GM13977 (cell line): ENCODE measurements around the gene MCUR1.
A peak's percentile ranks its signal among the peaks of the same experiment; 100 is the strongest.

ENCODE experiments used
- DNase-seq: peaks from one replicate; pipeline ENCODE4 v3.0.0; 2012; ENCODE audit warnings: low spot score
- in situ Hi-C: fragments of 300-500 bp; cut with MboI; formaldehyde crosslinking; loops from one replicate; pipeline ENCODE4 v1.12.0; 2022; ENCODE audit warnings: low sequenced_read_pairs, low pct_unique_long_range_greater_than_20kb, mixed read lengths, inconsistent platforms; ENCODE audit not compliant: unreplicated experiment
- TF ChIP-seq, protein P1 (sequence below): IDR thresholded peaks from 2 replicates; pipeline ENCODE4 v1.5.1; 2012; ENCODE audit warnings: mild to moderate bottlenecking, control low read depth; ENCODE audit not compliant: insufficient read depth; ENCODE audit errors: extremely low read depth, missing control alignments

Gene MCUR1

DNA sequence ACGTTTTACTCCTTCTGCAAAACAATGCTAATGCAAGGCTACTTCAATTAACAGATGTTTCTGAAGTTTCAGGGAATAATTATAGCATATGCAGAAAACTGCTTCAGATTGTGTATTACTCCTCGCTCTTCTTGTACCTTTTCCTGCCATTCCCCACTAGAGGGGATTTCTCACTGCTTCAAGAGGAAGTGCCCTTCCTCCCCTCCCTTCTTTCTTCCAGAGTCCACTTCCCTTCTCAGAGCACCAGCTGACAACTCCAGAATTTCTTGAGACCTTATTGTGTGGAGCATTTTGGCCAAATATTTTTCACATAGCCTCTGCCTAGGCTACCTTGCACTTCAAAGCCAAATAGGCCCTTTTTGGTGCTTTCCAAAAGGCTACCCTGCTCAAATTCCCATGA lies 12.7 kb upstream of the MCUR1 start:
- in situ Hi-C loops, result no loop called here
- TF ChIP-seq, protein P1, sequence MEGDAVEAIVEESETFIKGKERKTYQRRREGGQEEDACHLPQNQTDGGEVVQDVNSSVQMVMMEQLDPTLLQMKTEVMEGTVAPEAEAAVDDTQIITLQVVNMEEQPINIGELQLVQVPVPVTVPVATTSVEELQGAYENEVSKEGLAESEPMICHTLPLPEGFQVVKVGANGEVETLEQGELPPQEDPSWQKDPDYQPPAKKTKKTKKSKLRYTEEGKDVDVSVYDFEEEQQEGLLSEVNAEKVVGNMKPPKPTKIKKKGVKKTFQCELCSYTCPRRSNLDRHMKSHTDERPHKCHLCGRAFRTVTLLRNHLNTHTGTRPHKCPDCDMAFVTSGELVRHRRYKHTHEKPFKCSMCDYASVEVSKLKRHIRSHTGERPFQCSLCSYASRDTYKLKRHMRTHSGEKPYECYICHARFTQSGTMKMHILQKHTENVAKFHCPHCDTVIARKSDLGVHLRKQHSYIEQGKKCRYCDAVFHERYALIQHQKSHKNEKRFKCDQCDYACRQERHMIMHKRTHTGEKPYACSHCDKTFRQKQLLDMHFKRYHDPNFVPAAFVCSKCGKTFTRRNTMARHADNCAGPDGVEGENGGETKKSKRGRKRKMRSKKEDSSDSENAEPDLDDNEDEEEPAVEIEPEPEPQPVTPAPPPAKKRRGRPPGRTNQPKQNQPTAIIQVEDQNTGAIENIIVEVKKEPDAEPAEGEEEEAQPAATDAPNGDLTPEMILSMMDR, result no peak
- no peak for DNase-seq

GRCh38 chr6:13825871-13826270 lies 11.5 kb upstream of the MCUR1 start:
- TF ChIP-seq, protein P1, result no peak
- DNase-seq, result no peak
- in situ Hi-C loops, result no loop called here

DNA sequence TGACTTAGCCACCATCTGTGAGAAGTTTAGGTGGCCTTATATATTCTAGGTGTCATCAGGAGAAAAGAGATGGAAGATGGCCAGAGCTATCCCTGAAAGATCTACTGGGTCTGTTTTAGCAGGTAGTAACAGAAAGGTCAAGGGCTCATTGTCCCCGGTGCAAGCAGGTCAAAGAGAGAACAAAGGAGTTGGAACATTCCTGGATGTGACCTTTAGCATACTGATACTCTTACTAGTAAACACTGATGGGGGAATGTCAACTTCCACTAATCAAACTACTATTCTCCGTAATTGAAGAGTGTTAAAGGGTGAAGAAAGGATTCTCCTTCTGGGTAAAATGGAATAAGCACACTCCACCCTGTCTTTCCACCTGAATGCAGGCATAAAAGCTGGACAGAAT lies 4.0 kb upstream of the MCUR1 start:
- TF ChIP-seq, protein P1, result no peak
- in situ Hi-C loops, result no loop called here
- no peak for DNase-seq

- TF ChIP-seq, protein P1, result no peak
- no peak for DNase-seq
- in situ Hi-C loops, result no loop called here
Measured at GRCh38 chr6:13814938-13815575, 700 bp upstream of the MCUR1 start.

GRCh38 chr6:13813621-13814175 lies 659 bp downstream of the MCUR1 start:
- TF ChIP-seq, protein P1, result no peak
- in situ Hi-C loops, result no loop called here
- peak; percentile 82 for DNase-seq

GRCh38 chr6:13813026-13813425 lies 1.3 kb downstream of the MCUR1 start:
- in situ Hi-C loops, result no loop called here
- no peak for DNase-seq
- TF ChIP-seq, protein P1, result no peak
